ENCODE results near the gene FOXN1.

FOXN1 gene

GRCh38 chr17:28478712-28479615, 27.2 kb upstream of the FOXN1 start:
- DNase-seq, result no peak

GRCh38 chr17:28480278-28480677, 25.9 kb upstream of the FOXN1 start:
- no peak for DNase-seq

GRCh38 chr17:28480799-28481571, 25.2 kb upstream of the FOXN1 start:
- no peak for DNase-seq

GRCh38 chr17:28482551-28483199, 23.5 kb upstream of the FOXN1 start:
- DNase-seq, result no peak

- no peak for DNase-seq
Measured at GRCh38 chr17:28484296-28484695, 21.9 kb upstream of the FOXN1 start.

- no peak for DNase-seq
Measured at GRCh38 chr17:28485049-28485448, 21.1 kb upstream of the FOXN1 start.

GRCh38 chr17:28487881-28488532, 18.1 kb upstream of the FOXN1 start:
- no peak for DNase-seq

- DNase-seq, result no peak
Measured at GRCh38 chr17:28488533-28489276, 17.4 kb upstream of the FOXN1 start.

GRCh38 chr17:28491286-28491685, 14.9 kb upstream of the FOXN1 start:
- no peak for DNase-seq

GRCh38 chr17:28491860-28492259, 14.3 kb upstream of the FOXN1 start:
- DNase-seq, result no peak

- DNase-seq, result no peak
Measured at GRCh38 chr17:28492352-28493310, 13.5 kb upstream of the FOXN1 start.

- DNase-seq, result no peak
Measured at GRCh38 chr17:28493460-28493859, 12.7 kb upstream of the FOXN1 start.

- DNase-seq, result no peak
Measured at GRCh38 chr17:28494445-28495188, 11.5 kb upstream of the FOXN1 start.

- DNase-seq, result no peak
Measured at GRCh38 chr17:28495635-28496034, 10.5 kb upstream of the FOXN1 start.

GRCh38 chr17:28497931-28498330, 8.2 kb upstream of the FOXN1 start:
- no peak for DNase-seq

GRCh38 chr17:28498652-28499363, 7.3 kb upstream of the FOXN1 start:
- DNase-seq, result no peak

- DNase-seq, result no peak
Measured at GRCh38 chr17:28499364-28499664, 6.8 kb upstream of the FOXN1 start.

GRCh38 chr17:28499684-28500357, 6.3 kb upstream of the FOXN1 start:
- DNase-seq, result no peak

- no peak for DNase-seq
Measured at GRCh38 chr17:28500712-28501379, 5.3 kb upstream of the FOXN1 start.
